Left forelimb (tissue), 1 donor: ENCODE data around the gene RARA.
A peak's percentile ranks its signal among the peaks of the same experiment; 100 is the strongest.

Experiments used
- DNase-seq: peaks from one replicate; pipeline ENCODE4 v3.0.0-alpha.2; 2018; ENCODE audit warnings: low spot score

Gene RARA

GRCh38 chr17:40345161-40345993, 36.4 kb downstream of the RARA start:
- peak; percentile 89 for DNase-seq

- DNase-seq = no peak
Observed at GRCh38 chr17:40345994-40346764, 37.2 kb downstream of the RARA start.

DNA sequence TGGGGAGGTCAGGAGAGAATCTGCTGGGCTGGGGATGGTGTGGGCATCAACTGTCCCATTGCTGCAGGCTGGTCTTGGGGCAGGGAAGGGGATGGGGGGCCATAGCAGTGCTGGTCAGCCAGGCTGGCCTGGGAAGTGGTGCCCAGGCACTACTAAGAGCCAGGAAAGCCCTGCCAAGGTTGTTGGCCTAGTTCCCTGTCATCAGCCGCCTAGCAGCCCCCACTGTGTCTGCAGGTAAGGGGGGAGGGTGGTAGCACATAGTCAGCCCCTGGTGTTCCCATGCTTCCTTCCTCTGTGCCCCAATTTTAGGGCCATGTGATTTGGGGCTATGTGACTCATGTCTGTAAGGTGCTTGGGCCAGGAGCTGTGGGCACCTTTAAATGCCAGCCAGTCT, 37.8 kb downstream of the RARA start:
- no peak for DNase-seq

DNA sequence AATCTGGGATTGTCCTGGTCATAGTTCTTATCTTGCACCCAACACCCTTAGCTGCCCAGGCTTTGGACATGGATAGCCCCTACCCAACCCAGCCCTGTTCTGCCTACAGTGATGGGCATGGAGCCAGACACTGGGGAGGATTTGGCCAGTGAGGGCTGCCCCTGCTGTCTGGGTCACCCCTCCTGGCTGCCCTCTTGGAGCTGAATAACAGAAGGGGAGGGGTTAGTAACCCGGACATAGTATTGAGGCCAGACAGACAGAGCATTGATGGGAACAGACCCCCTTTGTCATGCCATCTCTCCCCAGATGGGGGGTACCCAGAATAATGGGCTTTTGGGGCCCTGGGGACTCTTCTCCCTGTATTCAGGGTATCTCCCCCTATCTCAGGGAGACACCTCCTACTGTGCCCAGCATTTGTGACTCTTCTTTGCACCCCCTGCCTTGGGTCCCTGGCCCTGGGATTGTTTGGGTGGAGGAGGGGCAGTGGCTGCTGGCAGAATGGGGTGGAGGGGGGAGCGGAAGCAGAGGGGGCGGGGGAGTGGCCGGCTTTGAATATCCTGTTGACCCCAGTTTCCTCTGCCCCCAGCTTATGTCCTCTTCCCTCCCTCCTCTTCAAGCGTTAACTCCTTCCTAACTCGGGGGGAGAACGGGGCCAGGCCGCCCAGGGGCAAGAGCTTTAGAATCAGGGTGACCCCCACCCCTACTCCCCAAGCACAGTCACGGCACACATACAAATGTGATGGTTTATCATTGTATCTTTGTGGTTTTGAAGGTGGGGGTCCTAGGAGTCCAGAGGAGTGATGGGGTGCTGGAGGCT, 38.5 kb downstream of the RARA start:
- no peak for DNase-seq

GRCh38 chr17:40348136-40348504, 39.1 kb downstream of the RARA start:
- no peak for DNase-seq

DNA sequence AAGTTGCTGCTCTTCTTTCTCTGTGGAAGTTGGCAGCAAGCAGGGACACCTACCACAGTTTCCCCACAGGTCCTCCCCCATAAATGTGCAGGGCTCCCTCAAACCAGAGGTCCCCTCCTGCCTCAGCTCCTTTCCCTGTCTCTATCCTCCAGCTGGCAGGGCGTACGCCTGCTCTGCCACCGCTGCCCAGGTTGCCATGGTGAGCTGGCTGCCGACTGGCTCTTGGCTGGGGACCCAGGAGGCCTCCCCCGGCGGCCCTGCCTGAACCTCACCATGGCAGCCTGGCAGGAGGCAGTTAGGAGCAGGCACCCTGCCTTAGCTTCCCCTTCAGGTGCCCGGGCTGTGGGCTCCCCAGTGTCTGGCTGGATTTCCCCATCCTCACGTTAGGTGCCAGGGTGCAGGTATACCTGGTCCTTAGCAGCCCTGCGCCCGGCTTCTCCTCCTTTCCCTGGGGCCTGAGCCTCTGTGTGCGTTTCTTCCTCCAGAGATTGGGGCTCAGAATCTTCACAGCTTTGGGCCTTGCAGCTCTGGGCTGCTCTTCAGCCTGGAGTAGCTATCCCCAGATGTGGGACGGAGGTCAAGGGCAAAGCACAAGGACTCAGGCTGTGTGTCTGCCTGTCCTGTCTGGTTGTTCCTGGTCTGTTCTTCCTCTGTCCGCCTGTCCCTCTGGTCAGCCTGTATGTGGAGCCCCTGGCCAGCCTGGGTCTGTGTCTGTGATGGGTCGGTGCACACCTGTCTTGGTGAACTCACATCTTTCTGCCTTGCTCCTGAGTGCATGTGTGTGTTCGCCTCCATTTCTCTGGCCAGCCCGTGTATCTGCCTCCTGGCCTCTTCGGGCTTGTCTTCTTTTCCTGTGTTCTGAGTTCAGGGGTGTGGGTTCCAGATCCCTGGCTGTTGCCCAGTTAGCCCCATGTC, 39.8 kb downstream of the RARA start:
- DNase-seq = no peak

DNA sequence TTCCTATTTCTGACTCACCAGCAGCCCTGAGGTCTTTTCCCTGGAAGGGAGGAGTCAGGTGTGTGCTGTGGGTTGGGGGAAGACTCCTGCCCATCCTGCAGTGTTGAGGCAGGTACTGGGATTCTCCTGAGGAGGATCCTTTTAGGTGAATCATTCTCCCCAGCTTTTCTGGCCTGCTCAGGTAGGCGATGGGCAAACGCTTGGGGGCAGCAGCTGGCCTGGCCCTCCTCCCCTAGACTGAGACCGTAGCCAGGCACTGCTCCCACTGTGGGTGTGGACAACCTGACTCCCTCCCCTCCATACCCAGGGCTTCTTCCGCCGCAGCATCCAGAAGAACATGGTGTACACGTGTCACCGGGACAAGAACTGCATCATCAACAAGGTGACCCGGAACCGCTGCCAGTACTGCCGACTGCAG, 40.5 kb downstream of the RARA start:
- DNase-seq = no peak

DNA sequence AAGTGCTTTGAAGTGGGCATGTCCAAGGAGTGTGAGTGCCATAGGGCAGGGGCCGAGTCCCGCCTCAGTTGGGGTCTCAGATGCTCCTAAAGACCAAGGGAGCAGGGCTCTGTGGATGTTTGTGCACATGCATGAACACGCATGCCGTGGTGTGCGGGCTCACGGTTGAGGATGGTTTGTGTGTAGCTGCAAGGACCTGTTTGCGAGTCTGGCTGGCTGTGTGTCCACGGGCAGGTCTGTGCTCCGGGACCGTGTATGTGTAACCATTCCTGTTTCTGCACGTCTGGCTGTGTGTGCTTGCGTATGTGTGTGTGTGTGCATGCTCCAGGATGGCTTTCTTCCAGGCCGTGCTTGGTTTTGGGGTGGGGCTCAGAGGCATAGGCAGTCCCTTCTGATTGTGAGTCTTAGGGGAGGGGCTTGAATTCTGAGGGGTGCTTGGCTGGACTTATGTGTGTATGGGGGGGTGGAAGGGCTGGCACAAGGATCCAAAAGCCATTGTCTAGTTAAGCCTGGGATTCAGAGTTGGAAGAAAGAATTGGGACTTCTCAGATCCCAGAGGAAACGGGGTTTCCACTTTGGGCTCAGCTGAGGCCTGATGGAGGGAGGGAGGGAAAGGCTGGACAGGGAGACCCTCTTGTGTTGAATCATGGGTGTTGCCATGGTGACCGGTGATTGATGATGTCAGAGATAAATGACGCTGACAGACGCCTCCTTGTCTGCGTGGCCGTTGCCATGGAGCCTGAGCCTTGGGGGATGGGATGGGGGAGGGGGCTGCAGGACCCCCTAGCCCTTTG, 41.1 kb downstream of the RARA start:
- no peak for DNase-seq

DNA sequence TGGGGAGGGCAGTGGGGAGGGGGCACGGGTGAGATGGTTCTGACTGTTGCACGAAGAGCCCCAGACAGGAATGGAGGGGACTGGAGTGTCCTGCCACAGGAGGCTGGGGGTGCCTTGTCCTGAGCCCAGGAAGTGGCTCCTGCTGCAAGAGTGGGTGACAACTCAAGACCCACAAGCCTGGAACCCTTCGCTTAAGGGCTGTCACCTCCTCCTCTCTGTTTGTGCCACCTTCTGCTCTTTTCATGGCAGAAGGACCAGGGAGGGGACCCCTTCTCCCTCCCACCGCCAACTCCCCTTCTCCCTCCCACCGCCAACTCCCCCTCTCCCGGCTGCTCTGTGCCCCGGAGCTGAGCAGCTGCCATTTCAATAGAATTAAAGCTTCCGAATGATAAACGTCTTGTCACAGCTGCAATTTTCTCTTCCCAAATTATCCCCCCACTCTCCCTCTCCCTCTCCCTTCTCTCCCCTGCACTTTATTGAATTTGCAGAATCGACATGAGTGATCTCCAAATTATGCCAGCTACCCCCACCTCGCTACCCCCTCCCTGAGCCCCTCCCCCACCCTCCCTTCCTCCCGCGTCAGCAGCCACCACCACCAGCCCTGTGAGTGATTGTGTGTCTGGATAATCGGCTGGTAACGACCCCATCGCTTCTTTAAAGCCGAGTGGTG, 41.8 kb downstream of the RARA start:
- no peak for DNase-seq

GRCh38 chr17:40351359-40352236, 42.6 kb downstream of the RARA start:
- no peak for DNase-seq

DNA sequence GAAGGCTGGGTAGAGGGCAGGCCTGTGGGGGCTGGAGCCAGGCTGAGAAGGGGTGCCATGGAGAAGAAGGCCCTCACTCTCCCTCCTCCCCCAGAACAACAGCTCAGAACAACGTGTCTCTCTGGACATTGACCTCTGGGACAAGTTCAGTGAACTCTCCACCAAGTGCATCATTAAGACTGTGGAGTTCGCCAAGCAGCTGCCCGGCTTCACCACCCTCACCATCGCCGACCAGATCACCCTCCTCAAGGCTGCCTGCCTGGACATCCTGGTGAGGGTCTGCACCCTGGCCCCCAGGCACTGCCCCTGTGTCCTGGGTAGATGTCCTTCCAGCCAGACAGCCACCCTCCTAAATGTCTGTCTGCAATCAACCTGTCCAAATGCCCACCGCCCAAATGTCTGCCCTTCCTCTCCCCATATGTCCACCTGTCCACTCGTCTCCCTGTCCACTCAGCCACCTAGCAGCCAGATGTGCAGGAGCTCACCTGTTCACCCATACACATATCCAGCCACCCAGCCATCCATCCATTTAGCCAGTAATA, 43.3 kb downstream of the RARA start:
- no peak for DNase-seq

GRCh38 chr17:40352779-40353394, 43.9 kb downstream of the RARA start:
- no peak for DNase-seq

- no peak for DNase-seq
Observed at GRCh38 chr17:40354221-40355122, 45.5 kb downstream of the RARA start.

DNA sequence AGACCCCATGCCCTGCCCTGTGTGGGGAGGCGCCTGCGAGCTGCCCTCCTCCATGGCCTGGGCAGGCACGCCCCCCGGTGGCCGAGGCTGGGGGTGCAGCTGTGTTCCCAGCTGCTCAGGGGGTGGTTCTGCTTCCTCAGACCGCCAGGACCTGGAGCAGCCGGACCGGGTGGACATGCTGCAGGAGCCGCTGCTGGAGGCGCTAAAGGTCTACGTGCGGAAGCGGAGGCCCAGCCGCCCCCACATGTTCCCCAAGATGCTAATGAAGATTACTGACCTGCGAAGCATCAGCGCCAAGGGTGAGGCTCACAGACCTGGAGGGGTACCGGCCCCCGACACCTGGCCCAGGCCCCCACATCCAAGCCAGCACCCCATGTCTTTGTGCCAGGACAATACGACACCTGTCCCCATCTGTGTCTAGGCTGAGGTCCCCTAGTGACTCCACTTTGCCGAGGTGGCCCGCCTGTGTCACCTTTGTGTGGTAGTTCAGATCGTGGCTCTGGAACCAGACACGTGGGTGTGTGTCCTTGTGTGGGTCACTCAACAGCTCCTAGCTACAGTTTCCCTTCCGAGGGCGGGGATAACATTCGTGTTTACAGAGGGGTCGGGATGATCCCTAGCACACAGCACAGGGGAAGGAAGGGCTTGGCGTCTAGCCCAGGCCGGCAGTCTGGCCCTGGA, 46.3 kb downstream of the RARA start:
- DNase-seq = peak; percentile 90

GRCh38 chr17:40355804-40356758, 47.1 kb downstream of the RARA start:
- DNase-seq = no peak
